Breast epithelium (tissue), 3 donors: ENCODE data around the gene CEP295NL.

Source experiments
- POLR2A ChIP-seq: fragments of 450-650 bp; IDR thresholded peaks from one replicate; pipeline ENCODE4 v1.6.1; 2016; ENCODE audit warnings: antibody characterized with exemption, mild to moderate bottlenecking, moderate library complexity
- POLR2AphosphoS5 ChIP-seq, 3 donors: sonication (generic); formaldehyde crosslinking; IDR thresholded peaks; one replicate each; pipeline ENCODE4 v1.6.1; 2017; ENCODE audit warnings: antibody characterized with exemption in 3 of 3

GRCh38 chr17:78947235-78948149 is 44.5 kb upstream of the CEP295NL start:
- TF ChIP-seq POLR2A: no peak
- TF ChIP-seq POLR2AphosphoS5 (IDR thresholded peaks at IDR 0.05): no peak
